ENCODE measurements around the gene LGALS3. TPM values are rescaled to one million over a fixed set of nuclear protein-coding genes. Genes with fewer than 3 reads are reported as not detected.

The LGALS3 gene
- total RNA-seq, 4 donors from 2014 or later = 325 to 450 (median 349) TPM

- ATAC-seq (ENCODE audit: low FRiP score) = no peak
- no peak for DNase-seq (ENCODE audit: low spot score)
These were observed 1.1 kb downstream of the LGALS3 start for GRCh38 chr14:55130196-55130550.

GRCh38 chr14:55131370-55132137, 2.5 kb downstream of the LGALS3 start:
- TF ChIP-seq CTCF (IDR thresholded peaks at IDR 0.05) = no peak
- no peak for ATAC-seq (ENCODE audit: low FRiP score)

More at GRCh38 chr14:55130196-55130550, 1.1 kb downstream of the LGALS3 start:
- no peak for TF ChIP-seq CTCF (IDR thresholded peaks at IDR 0.05)

GRCh38 chr14:55133416-55133815, 4.4 kb downstream of the LGALS3 start:
- no peak for TF ChIP-seq CTCF (IDR thresholded peaks at IDR 0.05)
- ATAC-seq (ENCODE audit: low FRiP score) (no peak), DNase-seq (ENCODE audit: low spot score) (no peak)

More at GRCh38 chr14:55131370-55132137, 2.5 kb downstream of the LGALS3 start:
- DNase-seq (ENCODE audit: low spot score) = no peak

- DNase-seq (ENCODE audit: low spot score) (no peak), ATAC-seq (ENCODE audit: low FRiP score) (no peak)
- TF ChIP-seq CTCF (IDR thresholded peaks at IDR 0.05) = no peak
These were observed 7.2 kb downstream of the LGALS3 start for GRCh38 chr14:55136241-55136640.

- no peak for TF ChIP-seq CTCF (IDR thresholded peaks at IDR 0.05)
These were observed 8.1 kb downstream of the LGALS3 start for GRCh38 chr14:55136885-55137786.

GRCh38 chr14:55138091-55138490, 9.0 kb downstream of the LGALS3 start:
- ATAC-seq (ENCODE audit: low FRiP score) (no peak), DNase-seq (ENCODE audit: low spot score) (no peak)
- TF ChIP-seq CTCF (IDR thresholded peaks at IDR 0.05) = no peak

More at GRCh38 chr14:55136885-55137786, 8.1 kb downstream of the LGALS3 start:
- ATAC-seq (ENCODE audit: low FRiP score) (peak; percentile 72), DNase-seq (ENCODE audit: low spot score) (no peak)
